OCI-LY1 (cell line): ENCODE measurements around the gene GPR158.

Experiments used
- H2AFZ ChIP-seq: fragments of 200-600 bp; sonication (generic), shearing (Covaris generic); 2 replicates; pipeline ENCODE4 v1.6.0; 2014; ENCODE audit warnings: antibody characterized with exemption, mild to moderate bottlenecking, low read length
- H3F3A ChIP-seq: fragments of 200-600 bp; sonication (generic), shearing (Covaris generic); 2 replicates; pipeline ENCODE4 v1.6.0; 2014; ENCODE audit warnings: mild to moderate bottlenecking, antibody characterized with exemption, low read length, moderate library complexity; ENCODE audit not compliant: insufficient read depth
- H3K27ac ChIP-seq: fragments of 200-600 bp; sonication (generic); 2 replicates; pipeline ENCODE4 v1.5.1; 2014; ENCODE audit warnings: low read length, mixed run types, mild to moderate bottlenecking, low read depth; ENCODE audit not compliant: poor library complexity, severe bottlenecking
- H3K27me3 ChIP-seq: fragments of 200-600 bp; sonication (generic); 2 replicates; pipeline ENCODE4 v1.6.0; 2014; ENCODE audit warnings: antibody characterized with exemption, mild to moderate bottlenecking, low read length, moderate library complexity; ENCODE audit not compliant: insufficient read depth
- H3K36me3 ChIP-seq: fragments of 200-600 bp; sonication (generic); 2 replicates; pipeline ENCODE4 v1.6.1; 2014; ENCODE audit warnings: mild to moderate bottlenecking, antibody characterized with exemption, low read length, moderate library complexity, mixed read lengths; ENCODE audit not compliant: insufficient read depth
- H3K4me1 ChIP-seq: fragments of 200-600 bp; sonication (generic); 2 replicates; pipeline ENCODE4 v1.5.1; 2014; ENCODE audit warnings: mild to moderate bottlenecking, low read length, moderate library complexity; ENCODE audit not compliant: insufficient read depth, severe bottlenecking
- H3K4me2 ChIP-seq: fragments of 200-600 bp; sonication (generic), shearing (Covaris generic); 2 replicates; pipeline ENCODE4 v1.6.1; 2014; ENCODE audit warnings: low read length
- H3K4me3 ChIP-seq: fragments of 200-600 bp; sonication (generic); 2 replicates; pipeline ENCODE4 v1.5.1; 2014; ENCODE audit warnings: low read length, low read depth, mild to moderate bottlenecking, mixed read lengths; ENCODE audit not compliant: poor library complexity, severe bottlenecking
- H3K79me2 ChIP-seq: fragments of 200-600 bp; shearing (Covaris generic); 2 replicates; pipeline ENCODE4 v1.6.1; 2016; ENCODE audit warnings: mixed run types, low read length, mixed read lengths; ENCODE audit not compliant: insufficient read depth
- H3K9ac ChIP-seq: fragments of 200-600 bp; sonication (generic), shearing (Covaris generic); 2 replicates; pipeline ENCODE4 v1.6.1; 2014; ENCODE audit warnings: mild to moderate bottlenecking, low read length, mixed read lengths
- H3K9me2 ChIP-seq: fragments of 200-600 bp; sonication (generic), shearing (Covaris generic); 2 replicates; pipeline ENCODE4 v1.6.1; 2014; ENCODE audit warnings: low read depth, mild to moderate bottlenecking, low read length, mixed read lengths
- H3K9me3 ChIP-seq: fragments of 200-600 bp; shearing (Covaris generic); 2 replicates; pipeline ENCODE4 v1.6.1; 2014; ENCODE audit warnings: low read length, mixed read lengths
- H4K20me1 ChIP-seq: fragments of 200-600 bp; sonication (generic), shearing (Covaris generic); 2 replicates; pipeline ENCODE4 v1.6.0; 2016; ENCODE audit warnings: mild to moderate bottlenecking, low read length; ENCODE audit not compliant: insufficient read depth
- EZH2 ChIP-seq: fragments of 200-600 bp; sonication (generic), shearing (Covaris generic); IDR thresholded peaks from 2 replicates; pipeline ENCODE4 v1.8.0; 2017; ENCODE audit warnings: borderline replicate concordance, mixed run types, mild to moderate bottlenecking, antibody characterized with exemption, low read length, moderate library complexity, mixed read lengths
- TF ChIP-seq, protein P1 (sequence below): fragments of 200-600 bp; sonication (generic), shearing (Covaris generic); IDR thresholded peaks from 2 replicates; pipeline ENCODE4 v1.5.1; 2017; ENCODE audit warnings: mild to moderate bottlenecking, antibody characterized with exemption, low read length, moderate library complexity, mixed read lengths

Gene GPR158

GRCh38 chr10:25509151-25509550, 334.4 kb downstream of the GPR158 start:
- Histone ChIP-seq H2AFZ (no peak overlapping the region), H3K27me3 (no peaks in the 10 kb centered on the region), H3K9me2 (no peaks in the 10 kb centered on the region), H3K9ac (no peak overlapping the region), H3F3A (no peaks in the 10 kb centered on the region), H3K36me3 (no peaks in the 10 kb centered on the region), H3K9me3 (no peaks in the 10 kb centered on the region), H4K20me1 (no peaks in the 10 kb centered on the region), H3K79me2 (no peaks in the 10 kb centered on the region), H3K27ac (no peak overlapping the region), H3K4me2 (no peak overlapping the region), H3K4me3 (no peak overlapping the region), H3K4me1 (no peaks in the 10 kb centered on the region)
- no peak for TF ChIP-seq EZH2
- TF ChIP-seq, protein P1, sequence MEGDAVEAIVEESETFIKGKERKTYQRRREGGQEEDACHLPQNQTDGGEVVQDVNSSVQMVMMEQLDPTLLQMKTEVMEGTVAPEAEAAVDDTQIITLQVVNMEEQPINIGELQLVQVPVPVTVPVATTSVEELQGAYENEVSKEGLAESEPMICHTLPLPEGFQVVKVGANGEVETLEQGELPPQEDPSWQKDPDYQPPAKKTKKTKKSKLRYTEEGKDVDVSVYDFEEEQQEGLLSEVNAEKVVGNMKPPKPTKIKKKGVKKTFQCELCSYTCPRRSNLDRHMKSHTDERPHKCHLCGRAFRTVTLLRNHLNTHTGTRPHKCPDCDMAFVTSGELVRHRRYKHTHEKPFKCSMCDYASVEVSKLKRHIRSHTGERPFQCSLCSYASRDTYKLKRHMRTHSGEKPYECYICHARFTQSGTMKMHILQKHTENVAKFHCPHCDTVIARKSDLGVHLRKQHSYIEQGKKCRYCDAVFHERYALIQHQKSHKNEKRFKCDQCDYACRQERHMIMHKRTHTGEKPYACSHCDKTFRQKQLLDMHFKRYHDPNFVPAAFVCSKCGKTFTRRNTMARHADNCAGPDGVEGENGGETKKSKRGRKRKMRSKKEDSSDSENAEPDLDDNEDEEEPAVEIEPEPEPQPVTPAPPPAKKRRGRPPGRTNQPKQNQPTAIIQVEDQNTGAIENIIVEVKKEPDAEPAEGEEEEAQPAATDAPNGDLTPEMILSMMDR = no peak

- Histone ChIP-seq H3K9me3 (no peaks in the 10 kb centered on the region), H3K4me1 (no peaks in the 10 kb centered on the region), H3K9ac (no peak overlapping the region), H3K27me3 (no peaks in the 10 kb centered on the region), H3F3A (no peaks in the 10 kb centered on the region), H4K20me1 (no peaks in the 10 kb centered on the region), H3K4me3 (no peak overlapping the region), H3K79me2 (no peaks in the 10 kb centered on the region), H3K36me3 (no peaks in the 10 kb centered on the region), H2AFZ (no peak overlapping the region), H3K4me2 (no peak overlapping the region), H3K27ac (no peak overlapping the region), H3K9me2 (no peaks in the 10 kb centered on the region)
- TF ChIP-seq, protein P1 = no peak
- TF ChIP-seq EZH2 = no peak
Observed at GRCh38 chr10:25522294-25522693, 347.5 kb downstream of the GPR158 start.

- Histone ChIP-seq H4K20me1 (no peaks in the 10 kb centered on the region), H3K27me3 (no peaks in the 10 kb centered on the region), H3K4me2 (no peak overlapping the region), H3K9ac (no peak overlapping the region), H3K27ac (no peak overlapping the region), H3K9me3 (no peaks in the 10 kb centered on the region), H3K79me2 (no peaks in the 10 kb centered on the region), H3K9me2 (no peaks in the 10 kb centered on the region), H3K4me3 (no peak overlapping the region), H3K36me3 (no peaks in the 10 kb centered on the region), H3K4me1 (no peaks in the 10 kb centered on the region), H3F3A (no peaks in the 10 kb centered on the region), H2AFZ (no peak overlapping the region)
- TF ChIP-seq, protein P1 = no peak
Observed at GRCh38 chr10:25522946-25523608, 348.3 kb downstream of the GPR158 start.
